ENCODE measurements around the gene OGDH. TPM values are rescaled to one million over a fixed set of nuclear protein-coding genes. Genes with fewer than 3 reads are reported as not detected.

The OGDH gene
- 46.4 and 82.2 TPM in 2 replicates for total RNA-seq

GRCh38 chr7:44606341-44607140 is at the start of gene OGDH:
OGDH (plus strand) TSS chr7:44606627; CDS start chr7:44624344, 17,717 bp downstream.

DNA sequence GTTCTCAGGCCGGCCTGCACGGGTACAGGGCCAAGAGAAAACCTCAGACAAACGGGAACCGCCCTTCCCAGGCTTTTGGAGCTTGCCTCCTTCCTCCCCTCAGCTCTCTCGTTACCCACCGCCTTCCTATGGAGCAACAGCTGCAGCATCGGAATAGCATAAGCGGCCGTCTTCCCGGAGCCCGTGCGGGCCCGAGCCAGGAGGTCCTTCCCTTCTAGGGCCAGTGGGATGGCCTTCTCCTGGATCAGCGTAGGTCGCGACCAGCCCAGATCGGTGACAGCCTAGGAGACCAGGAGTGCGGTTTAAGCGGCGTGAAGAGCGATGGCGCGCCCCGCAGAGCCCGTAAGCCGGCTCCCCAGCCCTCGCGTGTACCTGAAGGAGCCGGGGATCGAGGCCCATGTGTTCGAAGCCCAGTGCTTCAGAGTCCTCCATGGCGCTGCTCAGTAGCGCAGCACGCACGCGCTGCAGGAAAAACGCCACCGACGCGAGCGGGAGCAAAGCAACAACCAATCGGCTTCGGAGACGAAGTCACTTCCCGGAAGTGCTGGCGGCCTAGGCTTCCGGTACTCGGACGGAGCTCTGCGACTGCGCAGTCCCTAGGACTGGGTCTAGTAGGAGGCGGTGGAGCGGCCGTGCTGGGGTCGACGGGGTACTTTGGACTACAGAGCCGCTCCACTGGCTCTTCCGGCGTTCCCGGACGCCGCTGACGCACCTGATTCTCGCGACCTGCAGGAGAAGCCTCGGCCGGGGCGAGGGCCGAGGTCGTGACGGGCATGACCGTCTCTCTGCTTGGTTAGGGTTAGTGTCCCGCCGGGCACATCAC is 32.8 kb upstream of the OGDH start, which contains the start of gene DDX56:
Gene DDX56, minus strand, starts transcription at position 445 of the 823 bp plus-strand sequence. Its CDS starts 13 bp downstream, at position 432.

GRCh38 chr7:44581879-44582603 is 24.4 kb upstream of the OGDH start, which contains the start of gene TMED4:
TMED4 (minus strand) TSS chr7:44582231; CDS start chr7:44582206, 25 bp downstream.

DNA sequence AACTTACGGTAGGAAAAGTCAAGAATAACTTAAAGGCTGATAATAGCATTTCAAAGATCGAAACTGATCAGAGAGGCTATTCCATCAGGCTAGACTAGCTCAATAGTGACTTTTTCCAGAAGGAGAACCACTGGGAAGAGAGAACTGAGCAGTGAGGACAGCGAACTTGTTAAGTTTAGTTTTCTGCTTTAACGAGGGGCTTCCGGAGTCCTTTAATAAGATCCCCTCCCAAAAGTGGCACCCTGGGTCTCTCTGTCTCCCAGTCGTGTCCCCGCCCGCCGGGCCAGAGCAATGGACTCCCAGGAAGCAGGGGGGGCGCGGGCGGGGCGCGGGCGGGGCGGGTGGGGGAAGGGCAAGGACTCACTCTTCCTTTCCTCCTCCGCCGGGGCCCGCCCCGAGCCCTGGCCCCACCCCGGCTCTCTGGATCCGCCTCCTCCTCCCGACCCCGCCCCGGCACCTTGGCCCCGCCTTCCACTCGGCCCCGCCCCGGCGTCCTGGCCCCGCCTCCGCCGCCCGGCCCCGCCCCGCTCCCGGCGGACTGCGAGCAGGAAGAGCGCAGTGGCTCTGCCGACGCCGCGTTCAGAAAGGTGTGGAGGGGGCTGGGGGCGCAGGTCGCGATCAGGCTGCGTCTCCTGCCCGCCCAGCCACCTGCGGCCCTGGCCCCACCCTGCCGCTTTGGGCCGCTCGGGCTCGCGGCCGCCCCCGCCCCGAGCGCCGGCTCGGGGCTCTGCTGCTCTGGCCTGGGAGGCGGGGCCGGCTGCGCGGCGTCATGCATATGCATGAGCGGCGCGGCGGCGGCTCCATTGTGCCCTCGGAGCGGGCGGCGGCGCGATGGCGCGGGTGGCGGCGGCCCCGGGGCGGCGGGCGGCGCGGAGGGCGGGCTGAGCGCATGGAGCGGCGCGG is 141.9 kb downstream of the OGDH start, which contains the start of gene ZMIZ2:
Gene ZMIZ2, plus strand, starts transcription at position 803 of the 903 bp plus-strand sequence. CDS start 7,403 bp downstream, outside the sequence.

Other genes starting within 250 kb of the OGDH start
- gene NUDCD3, start 116.0 kb upstream of the OGDH start, total RNA-seq = 74.4 and 80.7 TPM in 2 replicates
- gene NPC1L1, start 65.3 kb upstream of the OGDH start, total RNA-seq = not detected in 2 replicates
- gene DDX56, start 32.7 kb upstream of the OGDH start, total RNA-seq = 70.8 and 76.1 TPM in 2 replicates
- gene TMED4, start 24.4 kb upstream of the OGDH start, total RNA-seq = 117 and 183 TPM in 2 replicates
- gene ZMIZ2, start 142.2 kb downstream of the OGDH start, total RNA-seq = 7.8 and 8.8 TPM in 2 replicates
- 3,439 and 4,627 TPM in 2 replicates for gene PPIA, start 190.1 kb downstream of the OGDH start, total RNA-seq
- 211 and 346 TPM in 2 replicates for gene H2AZ2, start 241.5 kb downstream of the OGDH start, total RNA-seq

Data from epithelial cell of umbilical artery (primary cell).